Uterus (tissue), 4 donors: ENCODE results near the gene YWHAH. TPM values are rescaled to one million over a fixed set of nuclear protein-coding genes. Genes with fewer than 3 reads are reported as not detected.

Experiments
- DNase-seq, 2 donors: peaks; one replicate each; pipeline ENCODE4 v3.0.0-alpha.2; 2019 to 2020
- H3K27ac ChIP-seq, 2 donors: fragments of 200-600 bp; sonication (generic); 1 replicate in 1 of 2; 2 replicates in 1 of 2; pipeline ENCODE4 v1.5.1; 2016 to 2018
- H3K27me3 ChIP-seq, 2 donors: fragments of 200-600 bp; sonication (generic); one replicate each; pipeline ENCODE4 v1.5.1; 2018 to 2019; ENCODE audit warnings: control low read depth in 1 of 2
- H3K36me3 ChIP-seq, 2 donors: fragments of 200-600 bp; sonication (generic); one replicate each; pipeline ENCODE4 v1.5.1; 2019; ENCODE audit warnings: control low read depth in 1 of 2
- H3K4me1 ChIP-seq, 2 donors: fragments of 200-600 bp; sonication (generic); one replicate each; pipeline ENCODE4 v1.5.1; 2018 to 2019; ENCODE audit warnings: control low read depth in 1 of 2
- H3K4me3 ChIP-seq, 2 donors: fragments of 200-600 bp; sonication (generic); 1 replicate in 1 of 2; 2 replicates in 1 of 2; pipeline ENCODE4 v1.5.1; 2018 to 2019; ENCODE audit warnings: mild to moderate bottlenecking in 1 of 2
- H3K9me3 ChIP-seq, 2 donors: fragments of 200-600 bp; sonication (generic); one replicate each; pipeline ENCODE4 v1.5.1; 2019; ENCODE audit warnings: control low read depth in 1 of 2
- POLR2A ChIP-seq, 2 donors: fragments of 450-650 bp; IDR thresholded peaks; one replicate each; pipeline ENCODE4 v1.6.1; 2016; ENCODE audit warnings: antibody characterized with exemption in 2 of 2, mild to moderate bottlenecking in 1 of 2, moderate library complexity in 1 of 2
- intact Hi-C: fragments of 100-400 bp; cut with DNase I; formaldehyde crosslinking; loops from one replicate; pipeline ENCODE4 v1.15.1; 2023; ENCODE audit warnings: low total_unique reads
- total RNA-seq, 4 donors: library from RNA; depleted of rRNA in 3 of 4; stranded (reverse); fragments of >200 nt in 3 of 4; gene quantifications; one replicate each; pipeline versions ENCODE4 v1.1.0 to v1.2.4, GENCODE V29; 2014 to 2023
- TF ChIP-seq, protein P1 (sequence below), 4 experiments: fragments of 200-600 bp in 2 of 4; fragments of 450-650 bp in 2 of 4; sonication (generic) in 2 of 4; IDR thresholded peaks; one replicate each; pipeline ENCODE4 v1.5.1; 2016 to 2019; ENCODE audit warnings: antibody characterized with exemption in 4 of 4, mild to moderate bottlenecking in 2 of 4, moderate library complexity in 1 of 4
- donor health status: DM: yes; HTN: yes; CAD: no.

YWHAH gene
- total RNA-seq = 100 to 1,000 TPM in 2 of 4 donors, 10 to 100 TPM in 2; 37.1 to 209 (median 101) TPM

DNA sequence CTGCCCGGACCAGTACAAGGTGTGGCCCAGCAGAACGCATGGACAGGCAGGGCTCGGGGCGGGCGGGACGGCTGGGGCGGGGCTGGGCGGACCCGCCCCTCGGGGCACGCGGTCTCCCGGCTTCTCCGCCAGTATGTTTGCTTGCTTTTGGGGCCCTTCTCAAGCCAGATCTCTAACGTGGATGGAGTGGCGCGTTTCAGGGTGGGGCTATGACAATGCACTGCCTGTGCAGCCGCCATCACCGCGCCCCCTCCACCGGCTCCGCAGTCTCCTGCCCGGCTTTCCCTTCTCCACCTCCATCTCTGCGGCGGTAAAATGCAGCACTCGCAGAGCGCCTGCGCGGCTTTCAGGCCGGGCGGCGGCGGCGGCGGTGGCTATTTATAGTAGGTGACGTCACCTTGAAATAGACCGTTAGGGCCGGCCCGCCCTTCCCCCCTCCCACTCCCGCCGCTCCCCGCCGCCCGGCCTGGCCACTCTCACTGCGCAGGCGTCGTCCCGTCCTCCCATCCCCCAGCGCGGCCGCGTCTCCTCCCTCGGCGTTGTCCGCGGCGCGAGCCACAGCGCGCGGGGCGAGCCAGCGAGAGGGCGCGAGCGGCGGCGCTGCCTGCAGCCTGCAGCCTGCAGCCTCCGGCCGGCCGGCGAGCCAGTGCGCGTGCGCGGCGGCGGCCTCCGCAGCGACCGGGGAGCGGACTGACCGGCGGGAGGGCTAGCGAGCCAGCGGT is at the start of gene YWHAH:
TSS of gene YWHAH (plus strand) at position 558 of the 722 bp plus-strand sequence. CDS start 199 bp downstream, outside the sequence.
- TF ChIP-seq, protein P1, sequence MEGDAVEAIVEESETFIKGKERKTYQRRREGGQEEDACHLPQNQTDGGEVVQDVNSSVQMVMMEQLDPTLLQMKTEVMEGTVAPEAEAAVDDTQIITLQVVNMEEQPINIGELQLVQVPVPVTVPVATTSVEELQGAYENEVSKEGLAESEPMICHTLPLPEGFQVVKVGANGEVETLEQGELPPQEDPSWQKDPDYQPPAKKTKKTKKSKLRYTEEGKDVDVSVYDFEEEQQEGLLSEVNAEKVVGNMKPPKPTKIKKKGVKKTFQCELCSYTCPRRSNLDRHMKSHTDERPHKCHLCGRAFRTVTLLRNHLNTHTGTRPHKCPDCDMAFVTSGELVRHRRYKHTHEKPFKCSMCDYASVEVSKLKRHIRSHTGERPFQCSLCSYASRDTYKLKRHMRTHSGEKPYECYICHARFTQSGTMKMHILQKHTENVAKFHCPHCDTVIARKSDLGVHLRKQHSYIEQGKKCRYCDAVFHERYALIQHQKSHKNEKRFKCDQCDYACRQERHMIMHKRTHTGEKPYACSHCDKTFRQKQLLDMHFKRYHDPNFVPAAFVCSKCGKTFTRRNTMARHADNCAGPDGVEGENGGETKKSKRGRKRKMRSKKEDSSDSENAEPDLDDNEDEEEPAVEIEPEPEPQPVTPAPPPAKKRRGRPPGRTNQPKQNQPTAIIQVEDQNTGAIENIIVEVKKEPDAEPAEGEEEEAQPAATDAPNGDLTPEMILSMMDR (IDR thresholded peaks at IDR 0.05) = peak in 2 of 4 experiments; percentile 28 to 38
- peak; percentile 90 to 98 for TF ChIP-seq POLR2A (IDR thresholded peaks at IDR 0.05)
- Histone ChIP-seq H3K4me1 (no peaks in the 10 kb centered on the region), H3K4me3 (peak within 1 kb of the TSS; percentile 83 to 98), H3K27ac (peak within 1 kb of the TSS; percentile 98 to 100), H3K27me3 (no peaks in the 10 kb centered on the region), H3K36me3 (no peaks in the 10 kb centered on the region), H3K9me3 (no peaks in the 10 kb centered on the region)
- intact Hi-C loops = no loop called here
- peak; percentile 96 to 97 for DNase-seq

DNA sequence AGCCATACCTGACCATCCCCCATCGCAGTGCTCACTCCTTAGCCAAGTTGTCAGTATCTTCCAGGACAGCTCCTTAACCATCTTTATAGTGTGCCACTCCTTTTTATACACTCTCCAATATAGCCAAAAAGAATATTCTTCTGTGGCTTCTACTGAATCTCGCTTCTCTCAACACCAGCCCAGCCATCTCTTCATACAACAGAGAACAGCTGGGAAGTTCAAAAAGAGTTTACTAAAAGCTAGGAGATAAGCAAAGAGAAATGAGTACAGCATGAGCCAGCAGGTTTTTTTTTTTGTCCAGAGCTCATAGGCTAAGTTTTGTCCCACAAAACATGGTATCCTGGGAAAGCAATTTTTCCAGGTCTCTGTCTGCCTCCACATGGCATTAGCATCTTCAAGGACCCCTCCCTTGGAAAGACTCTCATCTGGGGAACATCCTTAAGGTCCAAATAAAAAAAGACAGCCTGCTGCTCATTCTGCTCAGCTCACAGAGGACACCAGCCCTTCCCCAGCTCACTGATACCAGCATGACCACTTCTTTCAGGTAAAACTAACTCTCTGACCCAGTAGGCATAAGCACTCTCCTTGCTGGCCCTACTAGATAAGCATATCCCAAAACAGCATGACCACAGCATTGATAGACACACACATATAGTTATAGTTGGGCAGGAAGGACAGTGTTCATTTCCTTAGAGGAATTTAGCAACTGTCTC is 48.8 kb upstream of the YWHAH start:
- Histone ChIP-seq H3K27ac (no peak overlapping the region), H3K27me3 (no peaks in the 10 kb centered on the region), H3K36me3 (no peaks in the 10 kb centered on the region), H3K9me3 (no peaks in the 10 kb centered on the region), H3K4me3 (no peak overlapping the region), H3K4me1 (no peaks in the 10 kb centered on the region)
- intact Hi-C loops = loop anchor here (10.0 kb wide), 1 partner anchor 59 kb away; no protein-coding TSS in a partner anchor
- DNase-seq = no peak
- no peak for TF ChIP-seq POLR2A (IDR thresholded peaks at IDR 0.05)
- TF ChIP-seq, protein P1 (IDR thresholded peaks at IDR 0.05) = no peak

DNA sequence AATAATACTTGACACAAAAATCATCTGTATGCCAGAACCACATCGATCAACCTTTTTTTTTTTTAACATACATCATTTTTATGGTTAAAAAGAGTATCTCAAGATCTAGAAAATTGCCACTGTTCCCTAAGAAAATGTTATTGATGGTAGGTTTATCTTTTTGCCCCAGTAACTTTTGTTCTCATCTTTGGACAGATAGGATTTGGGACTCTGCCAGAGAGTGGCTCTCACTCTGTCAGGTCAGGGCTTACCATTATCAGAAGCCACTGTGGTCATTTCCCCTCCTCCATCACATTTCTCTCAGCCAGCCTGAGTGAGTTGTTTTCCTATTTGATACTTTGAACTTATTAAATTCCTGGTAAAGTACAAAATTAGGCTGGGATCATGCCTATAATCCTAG is 47.9 kb upstream of the YWHAH start:
- no peak for TF ChIP-seq POLR2A (IDR thresholded peaks at IDR 0.05)
- TF ChIP-seq, protein P1 (IDR thresholded peaks at IDR 0.05) = no peak
- no peak for DNase-seq
- Histone ChIP-seq H3K9me3 (no peaks in the 10 kb centered on the region), H3K27me3 (no peaks in the 10 kb centered on the region), H3K4me1 (no peaks in the 10 kb centered on the region), H3K36me3 (no peaks in the 10 kb centered on the region), H3K4me3 (no peak overlapping the region), H3K27ac (no peak overlapping the region)
- intact Hi-C loops = loop anchor here (10.0 kb wide), 1 partner anchor 58 kb away; no protein-coding TSS in a partner anchor

DNA sequence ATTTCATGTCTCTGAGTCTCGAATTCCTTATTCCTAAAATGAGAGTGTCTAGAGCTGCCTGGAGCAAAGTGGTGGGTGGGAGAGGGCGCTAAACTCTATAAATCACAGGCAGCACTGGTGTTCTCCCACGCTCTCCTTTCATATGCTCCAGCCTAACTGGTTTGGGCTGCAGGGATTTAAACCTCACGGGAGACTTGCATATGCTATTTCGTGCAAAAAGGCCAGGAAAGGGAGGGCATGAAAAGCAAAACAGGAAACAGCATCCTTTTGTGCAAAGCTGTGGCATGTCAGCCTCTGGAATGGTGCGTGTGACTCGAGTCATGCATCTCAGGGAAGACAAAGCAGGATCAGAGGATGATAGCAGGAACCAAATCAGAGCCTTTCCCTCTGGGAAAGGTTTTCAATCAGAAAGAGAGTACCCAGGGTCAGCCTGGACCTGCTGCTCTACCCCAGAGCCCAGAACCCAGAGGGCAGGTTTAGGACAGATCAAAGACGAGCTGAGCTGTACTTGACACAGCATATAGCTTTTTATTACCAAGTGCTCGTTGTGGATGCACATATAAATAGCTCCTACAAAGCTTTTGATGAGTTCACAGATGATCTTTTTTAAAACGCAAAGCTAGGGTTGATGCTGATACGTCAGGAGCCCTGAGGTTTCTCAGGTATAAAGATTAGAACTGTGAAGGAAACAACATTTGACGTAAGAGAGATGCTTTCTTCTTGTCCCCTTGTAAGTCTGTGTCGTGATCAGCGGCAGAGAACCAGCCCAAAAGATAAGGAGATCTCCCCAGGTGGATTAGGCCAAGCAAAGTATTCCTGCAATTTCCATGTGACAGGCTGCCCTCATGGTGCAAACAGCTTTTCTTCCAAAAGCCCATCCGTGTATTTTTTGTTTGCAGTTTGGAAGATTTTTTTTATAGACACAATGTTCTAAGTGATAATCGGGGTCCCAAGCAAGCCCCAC is 46.2 kb upstream of the YWHAH start:
- intact Hi-C loops = loop anchor here (10.0 kb wide), 1 partner anchor 57 kb away; no protein-coding TSS in a partner anchor
- DNase-seq = no peak
- Histone ChIP-seq H3K36me3 (no peaks in the 10 kb centered on the region), H3K4me1 (no peaks in the 10 kb centered on the region), H3K4me3 (no peak overlapping the region), H3K27ac (no peak overlapping the region), H3K27me3 (no peaks in the 10 kb centered on the region), H3K9me3 (no peaks in the 10 kb centered on the region)
- TF ChIP-seq, protein P1 (IDR thresholded peaks at IDR 0.05) = no peak
- no peak for TF ChIP-seq POLR2A (IDR thresholded peaks at IDR 0.05)
